ENCODE measurements around the gene VPS39. TPM values are rescaled to one million over a fixed set of nuclear protein-coding genes. Genes with fewer than 3 reads are reported as not detected.

VPS39 gene
- total RNA-seq, 1 donor from 2014 or later = 29.2 TPM

DNA sequence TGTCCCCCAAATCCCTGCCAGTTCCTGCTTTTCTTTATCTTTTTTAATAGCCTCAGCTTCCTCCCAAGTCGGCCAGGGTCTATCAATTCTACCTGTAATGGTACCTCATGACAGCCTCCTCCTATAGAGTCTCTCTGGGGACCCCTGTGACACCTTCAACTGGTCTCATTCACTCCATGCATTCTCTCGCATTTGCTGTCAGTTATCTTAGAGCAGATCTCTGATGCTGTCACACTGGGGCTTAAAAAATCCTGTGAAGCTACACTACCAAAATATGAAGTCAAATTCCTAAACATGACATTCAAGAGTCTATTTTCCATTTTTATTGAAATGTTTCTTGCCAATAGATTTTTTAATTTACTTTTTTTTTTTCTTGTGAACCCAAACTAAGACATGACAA lies 5.5 kb downstream of the VPS39 start:
- Histone ChIP-seq H3K36me3 (ENCODE audit: control insufficient read depth in 3 of 3, insufficient read depth in 3 of 3, low read length in 3 of 3) (peaks cover 6 to 13% (median 7%) of the 10 kb centered on the region in 3 donors), H3K4me3 (ENCODE audit: low read length in 3 of 3) (no peak overlapping the region), H3K27me3 (ENCODE audit: control insufficient read depth in 3 of 3, insufficient read depth in 3 of 3, low read length in 3 of 3) (no peaks in the 10 kb centered on the region), H3K9ac (ENCODE audit: low read depth in 1 of 3, low read length in 3 of 3) (no peak overlapping the region), H3K4me1 (ENCODE audit: control insufficient read depth in 3 of 3, insufficient read depth in 3 of 3, low read length in 3 of 3) (peaks cover 7 to 16% (median 16%) of the 10 kb centered on the region in 3 donors), H3K27ac (ENCODE audit: low read depth, low read length) (no peak overlapping the region), H3K9me3 (ENCODE audit: control insufficient read depth in 3 of 3, low read length in 3 of 3) (no peaks in the 10 kb centered on the region)

DNA sequence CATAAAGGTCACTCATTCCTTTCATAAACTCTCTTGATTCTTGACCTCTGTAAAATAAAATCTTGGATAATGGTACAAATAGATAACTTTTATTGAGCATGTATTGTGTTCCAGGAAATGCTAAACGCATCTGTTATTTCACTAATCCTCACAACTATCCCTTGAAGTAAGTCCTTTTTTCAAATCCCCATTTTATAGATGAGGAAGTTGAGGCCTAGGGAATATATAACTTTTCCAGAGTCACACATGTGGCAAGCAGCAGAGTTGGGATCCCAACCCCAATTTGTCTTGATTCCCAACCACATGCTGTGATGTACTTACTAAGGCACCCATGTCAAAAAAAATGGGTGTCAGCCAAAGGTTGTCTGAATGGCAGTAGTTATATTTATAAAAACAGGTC lies 6.3 kb downstream of the VPS39 start:
- Histone ChIP-seq H3K4me1 (ENCODE audit: control insufficient read depth in 3 of 3, insufficient read depth in 3 of 3, low read length in 3 of 3) (peaks cover under 1 to 8% (median 8%) of the 10 kb centered on the region in 3 donors), H3K36me3 (ENCODE audit: control insufficient read depth in 3 of 3, insufficient read depth in 3 of 3, low read length in 3 of 3) (peaks cover 8 to 13% (median 12%) of the 10 kb centered on the region in 3 donors)

GRCh38 chr15:42199126-42199525 lies 9.0 kb downstream of the VPS39 start:
- no peaks in the 10 kb centered on the region for H3K9me3 ChIP-seq (ENCODE audit: control insufficient read depth in 3 of 3, low read length in 3 of 3)
- no peak overlapping the region for H3K9ac ChIP-seq (ENCODE audit: low read depth in 1 of 3, low read length in 3 of 3)
- H3K4me1 ChIP-seq (ENCODE audit: control insufficient read depth in 3 of 3, insufficient read depth in 3 of 3, low read length in 3 of 3) = no peaks in the 10 kb centered on the region
- no peak overlapping the region for H3K27ac ChIP-seq (ENCODE audit: low read depth, low read length)
- no peaks in the 10 kb centered on the region for H3K27me3 ChIP-seq (ENCODE audit: control insufficient read depth in 3 of 3, insufficient read depth in 3 of 3, low read length in 3 of 3)
- H3K4me3 ChIP-seq (ENCODE audit: low read length in 3 of 3) = no peak overlapping the region
- H3K36me3 ChIP-seq (ENCODE audit: control insufficient read depth in 3 of 3, insufficient read depth in 3 of 3, low read length in 3 of 3) = peaks cover 10 to 13% (median 12%) of the 10 kb centered on the region in 3 donors

More for the DNA sequence above, 6.3 kb downstream of the VPS39 start:
- no peaks in the 10 kb centered on the region for H3K9me3 ChIP-seq (ENCODE audit: control insufficient read depth in 3 of 3, low read length in 3 of 3)
- H3K9ac ChIP-seq (ENCODE audit: low read depth in 1 of 3, low read length in 3 of 3) = no peak overlapping the region
- no peak overlapping the region for H3K27ac ChIP-seq (ENCODE audit: low read depth, low read length)
- H3K27me3 ChIP-seq (ENCODE audit: control insufficient read depth in 3 of 3, insufficient read depth in 3 of 3, low read length in 3 of 3) = no peaks in the 10 kb centered on the region
- no peak overlapping the region for H3K4me3 ChIP-seq (ENCODE audit: low read length in 3 of 3)

GRCh38 chr15:42198516-42198915 lies 9.6 kb downstream of the VPS39 start:
- Histone ChIP-seq H3K27ac (ENCODE audit: low read depth, low read length) (no peak overlapping the region), H3K9me3 (ENCODE audit: control insufficient read depth in 3 of 3, low read length in 3 of 3) (no peaks in the 10 kb centered on the region), H3K9ac (ENCODE audit: low read depth in 1 of 3, low read length in 3 of 3) (no peak overlapping the region), H3K36me3 (ENCODE audit: control insufficient read depth in 3 of 3, insufficient read depth in 3 of 3, low read length in 3 of 3) (peaks cover 9 to 12% (median 10%) of the 10 kb centered on the region in 3 donors), H3K4me3 (ENCODE audit: low read length in 3 of 3) (no peak overlapping the region), H3K27me3 (ENCODE audit: control insufficient read depth in 3 of 3, insufficient read depth in 3 of 3, low read length in 3 of 3) (no peaks in the 10 kb centered on the region), H3K4me1 (ENCODE audit: control insufficient read depth in 3 of 3, insufficient read depth in 3 of 3, low read length in 3 of 3) (no peaks in the 10 kb centered on the region)

DNA sequence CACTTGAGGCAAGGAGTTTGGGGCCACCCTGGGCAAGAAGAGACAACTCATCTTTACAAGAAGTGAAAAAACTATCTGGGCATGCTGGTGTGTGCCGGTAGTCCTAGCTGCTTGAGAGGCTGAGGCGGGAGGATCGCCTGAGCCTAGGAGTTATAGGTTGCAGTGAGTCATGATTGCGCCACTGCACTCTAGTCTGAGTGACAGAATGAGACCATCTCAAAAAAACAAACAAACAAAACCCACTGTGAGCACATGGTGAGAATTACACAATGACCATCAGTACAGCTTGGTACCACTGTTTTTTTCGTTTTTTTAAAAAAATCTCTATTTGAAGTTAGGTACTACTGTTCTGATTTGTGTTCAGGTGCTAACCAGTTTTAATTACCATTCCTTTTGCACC lies 13.6 kb downstream of the VPS39 start:
- H3K27ac ChIP-seq (ENCODE audit: low read depth, low read length) = no peak overlapping the region
- H3K9me3 ChIP-seq (ENCODE audit: control insufficient read depth in 3 of 3, low read length in 3 of 3) = no peaks in the 10 kb centered on the region
- no peaks in the 10 kb centered on the region for H3K27me3 ChIP-seq (ENCODE audit: control insufficient read depth in 3 of 3, insufficient read depth in 3 of 3, low read length in 3 of 3)
- H3K9ac ChIP-seq (ENCODE audit: low read depth in 1 of 3, low read length in 3 of 3) = no peak overlapping the region
- H3K36me3 ChIP-seq (ENCODE audit: control insufficient read depth in 3 of 3, insufficient read depth in 3 of 3, low read length in 3 of 3) = peaks cover 20 to 31% (median 29%) of the 10 kb centered on the region in 3 donors
- H3K4me3 ChIP-seq (ENCODE audit: low read length in 3 of 3) = no peak overlapping the region
- H3K4me1 ChIP-seq (ENCODE audit: control insufficient read depth in 3 of 3, insufficient read depth in 3 of 3, low read length in 3 of 3) = no peaks in the 10 kb centered on the region

DNA sequence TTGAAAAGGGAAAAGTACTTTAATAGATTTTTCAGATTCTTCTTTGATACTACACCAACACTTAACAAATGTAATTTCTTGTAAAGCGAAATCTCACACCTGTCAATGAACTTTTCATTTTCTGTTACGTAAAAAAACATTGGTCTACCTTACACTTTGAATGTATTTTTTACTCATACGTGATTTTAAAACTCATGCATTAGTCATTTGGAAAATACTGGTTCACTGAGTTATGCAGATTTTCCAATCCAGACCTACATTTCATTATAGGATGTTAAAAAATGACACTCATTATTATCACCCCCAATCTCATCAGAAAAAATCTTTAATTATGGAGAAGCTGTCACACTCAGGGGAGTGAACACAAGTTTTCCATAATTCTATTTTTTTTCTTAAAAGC lies 14.7 kb downstream of the VPS39 start:
- H3K36me3 ChIP-seq (ENCODE audit: control insufficient read depth in 3 of 3, insufficient read depth in 3 of 3, low read length in 3 of 3) = peaks cover 14 to 36% (median 30%) of the 10 kb centered on the region in 3 donors

DNA sequence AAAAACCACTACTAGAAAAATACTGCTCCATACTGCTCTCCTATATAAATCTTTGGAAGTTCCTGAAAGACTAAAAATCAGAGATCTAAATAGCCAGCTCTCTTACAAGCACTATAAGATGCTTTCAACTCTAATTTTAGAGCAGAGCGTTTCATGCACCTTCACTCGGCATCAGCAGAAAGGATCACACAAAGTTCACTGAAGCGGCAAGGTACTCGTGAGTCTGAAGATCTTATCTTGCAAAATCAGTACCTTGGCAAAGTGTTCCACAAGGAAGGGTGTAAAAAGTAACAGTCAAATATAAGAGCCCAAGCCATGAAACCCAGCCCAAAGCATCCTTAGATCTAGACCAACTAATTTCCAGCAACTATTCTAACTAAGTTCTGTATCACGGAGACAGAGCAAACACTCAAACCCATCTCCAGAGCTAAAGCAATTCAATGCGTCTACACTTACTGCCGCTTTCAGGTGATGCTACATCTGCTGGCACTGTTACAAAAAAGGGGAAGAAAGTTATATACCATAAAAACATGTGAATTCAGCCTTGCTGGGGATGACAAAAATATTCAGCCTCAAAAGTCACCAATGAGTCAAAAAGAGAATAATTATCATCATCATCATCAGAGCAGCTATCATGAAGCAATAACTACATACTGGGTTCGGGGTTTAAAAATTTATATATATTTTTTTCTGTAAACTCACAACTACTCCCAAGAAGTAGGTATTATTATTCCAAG lies 16.3 kb downstream of the VPS39 start:
- Histone ChIP-seq H3K36me3 (ENCODE audit: control insufficient read depth in 3 of 3, insufficient read depth in 3 of 3, low read length in 3 of 3) (peaks cover 18 to 47% (median 41%) of the 10 kb centered on the region in 3 donors), H3K27me3 (ENCODE audit: control insufficient read depth in 3 of 3, insufficient read depth in 3 of 3, low read length in 3 of 3) (no peaks in the 10 kb centered on the region), H3K4me1 (ENCODE audit: control insufficient read depth in 3 of 3, insufficient read depth in 3 of 3, low read length in 3 of 3) (no peaks in the 10 kb centered on the region), H3K27ac (ENCODE audit: low read depth, low read length) (no peak overlapping the region), H3K9ac (ENCODE audit: low read depth in 1 of 3, low read length in 3 of 3) (no peak overlapping the region), H3K4me3 (ENCODE audit: low read length in 3 of 3) (no peak overlapping the region), H3K9me3 (ENCODE audit: control insufficient read depth in 3 of 3, low read length in 3 of 3) (no peaks in the 10 kb centered on the region)

More for the DNA sequence above, 14.7 kb downstream of the VPS39 start:
- Histone ChIP-seq H3K9me3 (ENCODE audit: control insufficient read depth in 3 of 3, low read length in 3 of 3) (no peaks in the 10 kb centered on the region), H3K4me1 (ENCODE audit: control insufficient read depth in 3 of 3, insufficient read depth in 3 of 3, low read length in 3 of 3) (no peaks in the 10 kb centered on the region), H3K27ac (ENCODE audit: low read depth, low read length) (no peak overlapping the region), H3K9ac (ENCODE audit: low read depth in 1 of 3, low read length in 3 of 3) (no peak overlapping the region), H3K27me3 (ENCODE audit: control insufficient read depth in 3 of 3, insufficient read depth in 3 of 3, low read length in 3 of 3) (no peaks in the 10 kb centered on the region), H3K4me3 (ENCODE audit: low read length in 3 of 3) (no peak overlapping the region)

DNA sequence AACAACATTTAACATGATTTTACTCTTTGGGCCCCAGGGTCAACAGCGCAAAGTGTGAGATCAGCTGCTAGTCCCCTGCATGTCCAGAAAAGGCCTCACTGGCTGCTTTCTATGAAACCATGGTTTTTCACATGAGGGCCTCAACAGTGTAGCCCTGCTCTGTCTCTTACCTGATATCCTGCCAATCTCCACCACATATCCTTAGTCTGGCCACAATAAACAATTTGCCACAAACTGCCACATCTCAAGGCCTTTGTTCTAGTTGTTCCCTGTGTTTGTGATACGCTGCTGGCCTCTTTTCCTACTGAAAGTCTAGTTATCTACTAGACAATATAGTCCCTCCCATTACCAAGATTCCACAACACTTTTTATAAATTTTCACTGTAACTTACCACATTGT lies 17.7 kb downstream of the VPS39 start:
- no peaks in the 10 kb centered on the region for H3K4me1 ChIP-seq (ENCODE audit: control insufficient read depth in 3 of 3, insufficient read depth in 3 of 3, low read length in 3 of 3)
- no peak overlapping the region for H3K9ac ChIP-seq (ENCODE audit: low read depth in 1 of 3, low read length in 3 of 3)
- H3K4me3 ChIP-seq (ENCODE audit: low read length in 3 of 3) = no peak overlapping the region
- no peak overlapping the region for H3K27ac ChIP-seq (ENCODE audit: low read depth, low read length)
- peaks cover 24 to 59% (median 51%) of the 10 kb centered on the region in 3 donors for H3K36me3 ChIP-seq (ENCODE audit: control insufficient read depth in 3 of 3, insufficient read depth in 3 of 3, low read length in 3 of 3)
- no peaks in the 10 kb centered on the region for H3K27me3 ChIP-seq (ENCODE audit: control insufficient read depth in 3 of 3, insufficient read depth in 3 of 3, low read length in 3 of 3)
- no peaks in the 10 kb centered on the region for H3K9me3 ChIP-seq (ENCODE audit: control insufficient read depth in 3 of 3, low read length in 3 of 3)

GRCh38 chr15:42185801-42186200 lies 22.3 kb downstream of the VPS39 start:
- no peaks in the 10 kb centered on the region for H3K9me3 ChIP-seq (ENCODE audit: control insufficient read depth in 3 of 3, low read length in 3 of 3)
- H3K36me3 ChIP-seq (ENCODE audit: control insufficient read depth in 3 of 3, insufficient read depth in 3 of 3, low read length in 3 of 3) = peaks cover 34 to 71% (median 63%) of the 10 kb centered on the region in 3 donors
- no peak overlapping the region for H3K27ac ChIP-seq (ENCODE audit: low read depth, low read length)
- no peak overlapping the region for H3K9ac ChIP-seq (ENCODE audit: low read depth in 1 of 3, low read length in 3 of 3)
- H3K4me1 ChIP-seq (ENCODE audit: control insufficient read depth in 3 of 3, insufficient read depth in 3 of 3, low read length in 3 of 3) = no peaks in the 10 kb centered on the region
- no peak overlapping the region for H3K4me3 ChIP-seq (ENCODE audit: low read length in 3 of 3)
- H3K27me3 ChIP-seq (ENCODE audit: control insufficient read depth in 3 of 3, insufficient read depth in 3 of 3, low read length in 3 of 3) = no peaks in the 10 kb centered on the region

- Histone ChIP-seq H3K4me3 (ENCODE audit: low read length in 3 of 3) (no peak overlapping the region), H3K9me3 (ENCODE audit: control insufficient read depth in 3 of 3, low read length in 3 of 3) (no peaks in the 10 kb centered on the region), H3K27me3 (ENCODE audit: control insufficient read depth in 3 of 3, insufficient read depth in 3 of 3, low read length in 3 of 3) (no peaks in the 10 kb centered on the region), H3K4me1 (ENCODE audit: control insufficient read depth in 3 of 3, insufficient read depth in 3 of 3, low read length in 3 of 3) (no peaks in the 10 kb centered on the region), H3K9ac (ENCODE audit: low read depth in 1 of 3, low read length in 3 of 3) (no peak overlapping the region), H3K36me3 (ENCODE audit: control insufficient read depth in 3 of 3, insufficient read depth in 3 of 3, low read length in 3 of 3) (peaks cover 28 to 68% (median 59%) of the 10 kb centered on the region in 3 donors), H3K27ac (ENCODE audit: low read depth, low read length) (no peak overlapping the region)
These were observed 23.4 kb downstream of the VPS39 start for GRCh38 chr15:42184736-42185135.

All from skeletal muscle tissue (tissue), 4 donors.